Pons (tissue), 1 donor: Measurements from ENCODE around the gene ESPN.
"Not testable (repeated sequence)": the region's sequence is repeated elsewhere in the genome, so short reads cannot be mapped to it uniquely, and the experiment has no call there.

Experiments
- DNase-seq: peaks from one replicate; pipeline ENCODE4 v3.0.0-alpha.2; 2016; ENCODE audit warnings: low spot score

Gene ESPN

GRCh38 chr1:6424619-6425593 lies at the start of gene ESPN:
Gene ESPN, plus strand, starts transcription at chr1:6424776. Its CDS starts 180 bp downstream, at chr1:6424956.
- DNase-seq, result no peak

GRCh38 chr1:6378096-6378746 lies 46.4 kb upstream of the ESPN start:
- no peak for DNase-seq

GRCh38 chr1:6380037-6380436 lies 44.5 kb upstream of the ESPN start:
- no peak for DNase-seq

GRCh38 chr1:6384135-6384534 lies 40.4 kb upstream of the ESPN start:
- no peak for DNase-seq

GRCh38 chr1:6384962-6385361 lies 39.6 kb upstream of the ESPN start:
- DNase-seq, result peak; percentile 93

GRCh38 chr1:6385488-6386191 lies 38.9 kb upstream of the ESPN start:
- DNase-seq, result peak; percentile 32

GRCh38 chr1:6386371-6386949 lies 38.1 kb upstream of the ESPN start:
- no peak for DNase-seq

GRCh38 chr1:6389971-6390370 lies 34.6 kb upstream of the ESPN start:
- DNase-seq, result no peak

GRCh38 chr1:6391951-6392808 lies 32.4 kb upstream of the ESPN start:
- peak; percentile 17 for DNase-seq

- DNase-seq, result no peak
These were observed 31.7 kb upstream of the ESPN start for GRCh38 chr1:6392809-6393399.

- peak; percentile 86 for DNase-seq
These were observed 31.0 kb upstream of the ESPN start, which contains the start of gene ACOT7 for GRCh38 chr1:6393400-6394187. Gene ACOT7, minus strand, starts transcription at chr1:6393767. Its CDS starts 368 bp downstream, at chr1:6393399.

- not testable (repeated sequence) for DNase-seq
These were observed 29.4 kb upstream of the ESPN start for GRCh38 chr1:6395130-6395529.

GRCh38 chr1:6395781-6396244 lies 28.8 kb upstream of the ESPN start:
- not testable (repeated sequence) for DNase-seq

GRCh38 chr1:6396998-6397397 lies 27.6 kb upstream of the ESPN start:
- no peak for DNase-seq

- DNase-seq, result no peak
These were observed 26.6 kb upstream of the ESPN start for GRCh38 chr1:6397844-6398441.

GRCh38 chr1:6399294-6399693 lies 25.3 kb upstream of the ESPN start:
- DNase-seq, result no peak

GRCh38 chr1:6401673-6402072 lies 22.9 kb upstream of the ESPN start:
- DNase-seq, result no peak

GRCh38 chr1:6408023-6408422 lies 16.6 kb upstream of the ESPN start:
- DNase-seq, result no peak

- DNase-seq, result no peak
These were observed 15.5 kb upstream of the ESPN start for GRCh38 chr1:6409053-6409452.
